Kidney tubule cell (primary cell): Measurements from ENCODE around the gene STAMBPL1.
"Not testable (repeated sequence)": the region's sequence is repeated elsewhere in the genome, so short reads cannot be mapped to it uniquely, and the experiment has no call there.

Experiments used
- DNase-seq: peaks from one replicate; pipeline ENCODE4 v3.0.0-alpha.2; 2018; ENCODE audit warnings: low spot score

Gene STAMBPL1

GRCh38 chr10:88920986-88921593, 41.0 kb downstream of the STAMBPL1 start:
- DNase-seq: no peak

- no peak for DNase-seq
These were observed 42.0 kb downstream of the STAMBPL1 start for GRCh38 chr10:88922041-88922440.

GRCh38 chr10:88923520-88923919, 43.5 kb downstream of the STAMBPL1 start:
- peak; percentile 26 for DNase-seq

- DNase-seq: no peak
These were observed 46.7 kb downstream of the STAMBPL1 start for GRCh38 chr10:88926566-88927415.

GRCh38 chr10:88927416-88927690, 47.3 kb downstream of the STAMBPL1 start:
- DNase-seq: no peak

- DNase-seq: no peak
These were observed 48.2 kb downstream of the STAMBPL1 start for GRCh38 chr10:88928254-88928653.

GRCh38 chr10:88931548-88931947, 51.5 kb downstream of the STAMBPL1 start:
- DNase-seq: no peak

- DNase-seq: not testable (repeated sequence)
These were observed 52.0 kb downstream of the STAMBPL1 start for GRCh38 chr10:88932029-88932428.

GRCh38 chr10:88932539-88933256, 52.7 kb downstream of the STAMBPL1 start:
- DNase-seq: peak; percentile 89

- DNase-seq: no peak
These were observed 53.5 kb downstream of the STAMBPL1 start for GRCh38 chr10:88933564-88933963.

GRCh38 chr10:88934900-88935672, 55.0 kb downstream of the STAMBPL1 start:
- peak; percentile 84 for DNase-seq

GRCh38 chr10:88936656-88937055, 56.6 kb downstream of the STAMBPL1 start:
- DNase-seq: no peak

- DNase-seq: no peak
These were observed 58.0 kb downstream of the STAMBPL1 start for GRCh38 chr10:88938039-88938438.

- no peak for DNase-seq
These were observed 58.9 kb downstream of the STAMBPL1 start for GRCh38 chr10:88938938-88939337.

GRCh38 chr10:88941026-88941425, 61.0 kb downstream of the STAMBPL1 start:
- DNase-seq: no peak

GRCh38 chr10:88943778-88944177, 63.7 kb downstream of the STAMBPL1 start:
- no peak for DNase-seq

- no peak for DNase-seq
These were observed 64.8 kb downstream of the STAMBPL1 start for GRCh38 chr10:88944813-88945212.

GRCh38 chr10:88946200-88946599, 66.2 kb downstream of the STAMBPL1 start:
- DNase-seq: no peak

GRCh38 chr10:88946965-88947590, 67.0 kb downstream of the STAMBPL1 start:
- no peak for DNase-seq

GRCh38 chr10:88949051-88949450, 69.0 kb downstream of the STAMBPL1 start:
- no peak for DNase-seq

GRCh38 chr10:88949912-88950837, 70.1 kb downstream of the STAMBPL1 start:
- DNase-seq: no peak
